Measurements from ENCODE around the gene RBM8A.

The RBM8A gene

DNA sequence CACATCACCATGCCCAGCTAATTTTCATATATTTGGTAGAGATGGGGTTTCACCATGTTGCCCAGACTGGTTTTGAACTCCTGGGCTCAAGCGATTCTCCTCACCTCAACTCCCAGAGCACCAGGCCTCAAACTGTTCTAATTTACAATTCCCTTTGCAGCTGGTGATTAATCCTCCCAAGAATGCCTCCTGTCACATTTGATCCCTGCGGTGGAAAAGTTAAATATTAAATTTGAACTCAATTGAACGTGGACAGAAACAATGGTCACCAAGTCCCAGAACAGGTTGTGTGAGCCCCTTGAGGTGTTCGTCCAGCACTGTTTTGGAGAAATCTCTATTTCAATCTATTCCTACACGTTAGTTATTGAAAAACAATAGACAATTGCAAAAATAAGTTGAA, 39.7 kb downstream of the RBM8A start:
- Histone ChIP-seq H3K27me3 (ENCODE audit: insufficient read depth, poor library complexity, severe bottlenecking) (peaks cover 6% of the 10 kb centered on the region), H3K4me3 (replicated peaks; ENCODE audit: insufficient read depth, low read length) (no peak overlapping the region), H3K27ac (replicated peaks) (no peak overlapping the region)
- no peak for TF ChIP-seq POLR2AphosphoS5 (IDR thresholded peaks at IDR 0.05; ENCODE audit: low read depth)
- TF ChIP-seq GABPA (IDR thresholded peaks at IDR 0.05; ENCODE audit: low read depth): no peak
- no peak for DNase-seq (ENCODE audit: low read depth in 1 of 2, low spot score in 1 of 2)

DNA sequence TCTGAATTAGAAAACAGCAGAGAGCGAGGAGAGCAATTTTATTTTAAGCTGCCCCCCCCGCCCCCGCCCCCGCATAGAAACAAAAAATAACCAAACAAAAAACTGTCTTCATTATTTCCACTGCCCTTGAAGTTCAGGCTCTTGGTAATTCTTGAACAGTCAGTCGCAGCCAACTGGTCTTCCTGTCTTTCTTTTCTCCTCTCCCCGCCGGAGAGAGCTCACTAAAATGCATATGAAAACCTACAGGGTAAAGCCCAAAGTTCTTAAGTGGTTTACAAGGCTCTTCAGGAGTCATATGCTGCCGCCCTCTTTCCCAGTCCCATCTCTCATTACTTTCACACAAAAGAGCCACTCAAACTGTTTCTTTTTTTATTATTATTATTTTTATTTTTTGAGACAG, 40.5 kb downstream of the RBM8A start:
- Histone ChIP-seq H3K27me3 (ENCODE audit: insufficient read depth, poor library complexity, severe bottlenecking) (peaks cover 6% of the 10 kb centered on the region), H3K4me3 (replicated peaks; ENCODE audit: insufficient read depth, low read length) (no peak overlapping the region), H3K27ac (replicated peaks) (no peak overlapping the region)
- no peak for DNase-seq (ENCODE audit: low read depth in 1 of 2, low spot score in 1 of 2)
- TF ChIP-seq GABPA (IDR thresholded peaks at IDR 0.05; ENCODE audit: low read depth) (no peak), SPI1 (IDR thresholded peaks at IDR 0.05; ENCODE audit: borderline replicate concordance, low read depth) (no peak), POLR2AphosphoS5 (IDR thresholded peaks at IDR 0.05; ENCODE audit: low read depth) (no peak)
- TF ChIP-seq, protein P1, sequence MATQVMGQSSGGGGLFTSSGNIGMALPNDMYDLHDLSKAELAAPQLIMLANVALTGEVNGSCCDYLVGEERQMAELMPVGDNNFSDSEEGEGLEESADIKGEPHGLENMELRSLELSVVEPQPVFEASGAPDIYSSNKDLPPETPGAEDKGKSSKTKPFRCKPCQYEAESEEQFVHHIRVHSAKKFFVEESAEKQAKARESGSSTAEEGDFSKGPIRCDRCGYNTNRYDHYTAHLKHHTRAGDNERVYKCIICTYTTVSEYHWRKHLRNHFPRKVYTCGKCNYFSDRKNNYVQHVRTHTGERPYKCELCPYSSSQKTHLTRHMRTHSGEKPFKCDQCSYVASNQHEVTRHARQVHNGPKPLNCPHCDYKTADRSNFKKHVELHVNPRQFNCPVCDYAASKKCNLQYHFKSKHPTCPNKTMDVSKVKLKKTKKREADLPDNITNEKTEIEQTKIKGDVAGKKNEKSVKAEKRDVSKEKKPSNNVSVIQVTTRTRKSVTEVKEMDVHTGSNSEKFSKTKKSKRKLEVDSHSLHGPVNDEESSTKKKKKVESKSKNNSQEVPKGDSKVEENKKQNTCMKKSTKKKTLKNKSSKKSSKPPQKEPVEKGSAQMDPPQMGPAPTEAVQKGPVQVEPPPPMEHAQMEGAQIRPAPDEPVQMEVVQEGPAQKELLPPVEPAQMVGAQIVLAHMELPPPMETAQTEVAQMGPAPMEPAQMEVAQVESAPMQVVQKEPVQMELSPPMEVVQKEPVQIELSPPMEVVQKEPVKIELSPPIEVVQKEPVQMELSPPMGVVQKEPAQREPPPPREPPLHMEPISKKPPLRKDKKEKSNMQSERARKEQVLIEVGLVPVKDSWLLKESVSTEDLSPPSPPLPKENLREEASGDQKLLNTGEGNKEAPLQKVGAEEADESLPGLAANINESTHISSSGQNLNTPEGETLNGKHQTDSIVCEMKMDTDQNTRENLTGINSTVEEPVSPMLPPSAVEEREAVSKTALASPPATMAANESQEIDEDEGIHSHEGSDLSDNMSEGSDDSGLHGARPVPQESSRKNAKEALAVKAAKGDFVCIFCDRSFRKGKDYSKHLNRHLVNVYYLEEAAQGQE (IDR thresholded peaks at IDR 0.05; ENCODE audit: insufficient replicate concordance, low read depth): no peak
- TF ChIP-seq, protein P2, sequence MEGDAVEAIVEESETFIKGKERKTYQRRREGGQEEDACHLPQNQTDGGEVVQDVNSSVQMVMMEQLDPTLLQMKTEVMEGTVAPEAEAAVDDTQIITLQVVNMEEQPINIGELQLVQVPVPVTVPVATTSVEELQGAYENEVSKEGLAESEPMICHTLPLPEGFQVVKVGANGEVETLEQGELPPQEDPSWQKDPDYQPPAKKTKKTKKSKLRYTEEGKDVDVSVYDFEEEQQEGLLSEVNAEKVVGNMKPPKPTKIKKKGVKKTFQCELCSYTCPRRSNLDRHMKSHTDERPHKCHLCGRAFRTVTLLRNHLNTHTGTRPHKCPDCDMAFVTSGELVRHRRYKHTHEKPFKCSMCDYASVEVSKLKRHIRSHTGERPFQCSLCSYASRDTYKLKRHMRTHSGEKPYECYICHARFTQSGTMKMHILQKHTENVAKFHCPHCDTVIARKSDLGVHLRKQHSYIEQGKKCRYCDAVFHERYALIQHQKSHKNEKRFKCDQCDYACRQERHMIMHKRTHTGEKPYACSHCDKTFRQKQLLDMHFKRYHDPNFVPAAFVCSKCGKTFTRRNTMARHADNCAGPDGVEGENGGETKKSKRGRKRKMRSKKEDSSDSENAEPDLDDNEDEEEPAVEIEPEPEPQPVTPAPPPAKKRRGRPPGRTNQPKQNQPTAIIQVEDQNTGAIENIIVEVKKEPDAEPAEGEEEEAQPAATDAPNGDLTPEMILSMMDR (IDR thresholded peaks at IDR 0.05; ENCODE audit: insufficient read depth, low read length): no peak

DNA sequence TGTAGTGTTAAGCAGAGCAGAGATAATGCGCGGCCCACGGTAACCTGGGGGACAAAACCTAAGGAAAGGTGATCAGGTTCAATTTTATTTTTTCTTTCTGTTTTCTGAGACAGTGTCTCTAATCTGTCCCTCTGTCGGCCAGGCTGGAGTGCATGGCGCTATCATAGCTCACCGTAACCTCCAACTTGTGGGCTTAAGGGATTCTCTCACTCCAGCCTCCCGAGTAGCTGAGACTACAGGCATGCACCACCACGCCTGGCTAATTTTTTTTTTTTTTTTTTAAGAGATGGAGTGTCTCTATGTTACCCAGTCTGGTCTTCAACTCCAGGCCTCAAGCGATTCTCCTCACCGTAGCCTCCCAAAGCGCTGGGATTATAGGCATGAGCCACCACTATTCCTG, 40.9 kb downstream of the RBM8A start:
- Histone ChIP-seq H3K27ac (replicated peaks) (no peak overlapping the region), H3K4me3 (replicated peaks; ENCODE audit: insufficient read depth, low read length) (peak overlapping the region; percentile 72; the same call in 1 of the 2 replicates), H3K27me3 (ENCODE audit: insufficient read depth, poor library complexity, severe bottlenecking) (peaks cover 6% of the 10 kb centered on the region)
- TF ChIP-seq SPI1 (IDR thresholded peaks at IDR 0.05; ENCODE audit: borderline replicate concordance, low read depth) (no peak), GABPA (IDR thresholded peaks at IDR 0.05; ENCODE audit: low read depth) (no peak), POLR2AphosphoS5 (IDR thresholded peaks at IDR 0.05; ENCODE audit: low read depth) (no peak)
- TF ChIP-seq, protein P2 (IDR thresholded peaks at IDR 0.05; ENCODE audit: insufficient read depth, low read length): no peak
- TF ChIP-seq, protein P1 (IDR thresholded peaks at IDR 0.05; ENCODE audit: insufficient replicate concordance, low read depth): no peak
- DNase-seq (ENCODE audit: low read depth in 1 of 2, low spot score in 1 of 2): no peak

DNA sequence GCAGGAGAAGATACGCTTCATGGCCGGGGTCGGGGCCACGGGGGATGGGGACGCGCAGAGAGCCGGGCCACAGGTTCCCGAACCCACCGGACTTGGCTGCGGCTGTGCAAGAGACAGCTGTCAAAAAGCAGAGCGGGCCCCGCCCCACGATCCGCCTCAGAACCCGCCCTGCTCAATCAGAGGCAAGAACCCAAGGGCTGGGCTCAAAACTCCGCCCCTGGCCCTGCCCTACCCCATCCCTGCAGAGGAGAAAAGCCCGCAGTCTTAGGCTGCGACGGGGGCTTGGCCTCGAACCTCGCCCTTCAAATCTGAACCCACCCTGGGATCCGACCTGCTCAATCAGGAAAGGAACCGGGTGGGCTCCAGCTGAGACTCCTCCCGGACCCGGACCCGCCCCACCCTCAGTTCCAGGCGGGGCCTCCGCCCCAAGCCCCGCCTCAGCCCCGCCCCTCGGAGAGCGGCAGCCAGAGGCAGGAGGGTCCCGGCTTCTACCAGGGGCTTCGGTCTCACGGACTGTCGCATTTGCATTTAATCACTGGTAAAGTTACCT, 41.5 kb downstream of the RBM8A start, which contains the start of gene ANKRD35:
Gene ANKRD35, minus strand, starts transcription at position 129 of the 550 bp plus-strand sequence. Its CDS starts 108 bp downstream, at position 21.
- TF ChIP-seq, protein P2 (IDR thresholded peaks at IDR 0.05; ENCODE audit: insufficient read depth, low read length): no peak
- TF ChIP-seq POLR2AphosphoS5 (IDR thresholded peaks at IDR 0.05; ENCODE audit: low read depth) (no peak), SPI1 (IDR thresholded peaks at IDR 0.05; ENCODE audit: borderline replicate concordance, low read depth) (no peak), GABPA (IDR thresholded peaks at IDR 0.05; ENCODE audit: low read depth) (no peak)
- TF ChIP-seq, protein P1 (IDR thresholded peaks at IDR 0.05; ENCODE audit: insufficient replicate concordance, low read depth): no peak
- peak; percentile 40 to 72 for DNase-seq (ENCODE audit: low read depth in 1 of 2, low spot score in 1 of 2)
- H3K27ac ChIP-seq (replicated peaks): no peak within 1 kb of the TSS
- peak within 1 kb of the TSS; percentile 72 for H3K4me3 ChIP-seq (replicated peaks; ENCODE audit: insufficient read depth, low read length)
- H3K27me3 ChIP-seq (ENCODE audit: insufficient read depth, poor library complexity, severe bottlenecking): peaks cover 6% of the 10 kb centered on the region

Measured in HL-60 (cell line).